VCaP (cell line): ENCODE measurements around the gene MLXIPL.
"Not testable (repeated sequence)": the region's sequence is repeated elsewhere in the genome, so short reads cannot be mapped to it uniquely, and the experiment has no call there.

ENCODE experiments used
- H3K27ac ChIP-seq: fragments of 450-650 bp; 2 replicates; pipeline ENCODE4 v1.5.1; 2017
- TF ChIP-seq, protein P1 (sequence below): fragments of 450-650 bp; conservative IDR thresholded peaks from 2 replicates; pipeline ENCODE4 v1.5.1; 2017; ENCODE audit warnings: mild to moderate bottlenecking, moderate library complexity

MLXIPL gene

GRCh38 chr7:73569042-73569608 is 55.2 kb downstream of the MLXIPL start:
- TF ChIP-seq, protein P1, sequence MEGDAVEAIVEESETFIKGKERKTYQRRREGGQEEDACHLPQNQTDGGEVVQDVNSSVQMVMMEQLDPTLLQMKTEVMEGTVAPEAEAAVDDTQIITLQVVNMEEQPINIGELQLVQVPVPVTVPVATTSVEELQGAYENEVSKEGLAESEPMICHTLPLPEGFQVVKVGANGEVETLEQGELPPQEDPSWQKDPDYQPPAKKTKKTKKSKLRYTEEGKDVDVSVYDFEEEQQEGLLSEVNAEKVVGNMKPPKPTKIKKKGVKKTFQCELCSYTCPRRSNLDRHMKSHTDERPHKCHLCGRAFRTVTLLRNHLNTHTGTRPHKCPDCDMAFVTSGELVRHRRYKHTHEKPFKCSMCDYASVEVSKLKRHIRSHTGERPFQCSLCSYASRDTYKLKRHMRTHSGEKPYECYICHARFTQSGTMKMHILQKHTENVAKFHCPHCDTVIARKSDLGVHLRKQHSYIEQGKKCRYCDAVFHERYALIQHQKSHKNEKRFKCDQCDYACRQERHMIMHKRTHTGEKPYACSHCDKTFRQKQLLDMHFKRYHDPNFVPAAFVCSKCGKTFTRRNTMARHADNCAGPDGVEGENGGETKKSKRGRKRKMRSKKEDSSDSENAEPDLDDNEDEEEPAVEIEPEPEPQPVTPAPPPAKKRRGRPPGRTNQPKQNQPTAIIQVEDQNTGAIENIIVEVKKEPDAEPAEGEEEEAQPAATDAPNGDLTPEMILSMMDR: no peak
- H3K27ac ChIP-seq: no peak overlapping the region

DNA sequence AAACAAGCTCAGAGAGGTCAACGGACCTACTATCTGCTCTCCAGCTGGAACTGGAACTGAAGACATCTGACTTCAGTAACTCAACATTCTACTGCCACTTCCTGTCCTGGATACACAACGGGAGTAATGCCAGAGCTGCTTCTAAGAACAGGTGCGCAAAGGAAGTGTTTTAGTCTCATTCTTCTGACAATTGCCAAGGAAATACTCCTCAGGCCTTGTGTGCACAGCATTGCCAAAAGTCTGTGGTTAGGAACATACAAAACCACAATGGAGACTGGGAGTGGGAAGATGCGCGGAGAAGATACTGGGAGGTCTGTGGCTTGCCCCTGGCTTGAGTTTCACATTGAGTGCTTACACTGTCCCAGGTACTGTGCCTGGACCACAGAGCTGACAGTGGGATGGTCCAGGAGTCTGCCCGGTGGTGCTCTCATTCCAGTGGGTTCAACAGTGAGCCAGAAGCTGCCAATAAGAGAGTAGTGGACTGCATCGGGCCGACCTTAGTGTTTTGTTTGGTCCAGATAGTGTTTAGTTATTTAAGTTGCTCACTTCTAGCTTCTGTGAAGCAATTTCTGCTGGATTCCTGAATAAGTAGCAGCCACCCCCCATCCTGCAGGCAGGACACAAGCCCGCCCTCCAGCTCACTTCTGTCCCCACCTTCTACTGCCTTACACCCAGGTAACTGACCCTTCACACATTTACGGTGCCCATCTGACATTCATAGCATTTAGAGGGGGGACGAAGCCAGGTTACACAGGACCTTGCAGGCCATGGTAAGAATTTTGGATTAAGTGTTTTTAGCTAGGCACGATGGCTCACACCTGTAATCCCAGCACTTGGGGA is 56.3 kb downstream of the MLXIPL start:
- TF ChIP-seq, protein P1: no peak
- peak overlapping the region; percentile 44 for H3K27ac ChIP-seq

DNA sequence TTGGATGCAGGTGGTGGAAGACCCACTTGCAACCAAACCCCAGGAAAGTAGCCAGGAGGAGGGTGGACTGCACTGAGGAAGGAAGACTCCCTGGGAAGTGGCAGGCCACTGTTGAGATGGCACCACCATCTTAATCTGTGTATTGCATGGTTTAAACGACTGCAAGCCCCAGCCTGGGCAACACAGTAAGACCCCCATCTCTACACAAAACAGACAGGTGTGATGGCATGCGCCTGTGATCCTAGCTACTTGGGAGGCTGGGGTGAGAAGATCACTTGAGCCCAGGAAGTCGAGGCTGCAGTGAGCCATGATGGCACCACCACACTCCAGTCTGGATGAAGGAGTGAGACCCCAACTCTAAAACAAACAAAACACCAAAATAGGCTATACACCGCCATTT is 57.2 kb downstream of the MLXIPL start:
- TF ChIP-seq, protein P1: no peak
- H3K27ac ChIP-seq: peak overlapping the region; percentile 44; the same call in 1 of the 2 replicates

- not testable (repeated sequence) for H3K27ac ChIP-seq
Observed at GRCh38 chr7:73566431-73566830, 57.9 kb downstream of the MLXIPL start.

GRCh38 chr7:73565675-73566340 is 58.5 kb downstream of the MLXIPL start:
- no peak overlapping the region for H3K27ac ChIP-seq
- TF ChIP-seq, protein P1: no peak

- TF ChIP-seq, protein P1: no peak
- H3K27ac ChIP-seq: no peak overlapping the region
Observed at GRCh38 chr7:73560109-73560835, 64.0 kb downstream of the MLXIPL start.

DNA sequence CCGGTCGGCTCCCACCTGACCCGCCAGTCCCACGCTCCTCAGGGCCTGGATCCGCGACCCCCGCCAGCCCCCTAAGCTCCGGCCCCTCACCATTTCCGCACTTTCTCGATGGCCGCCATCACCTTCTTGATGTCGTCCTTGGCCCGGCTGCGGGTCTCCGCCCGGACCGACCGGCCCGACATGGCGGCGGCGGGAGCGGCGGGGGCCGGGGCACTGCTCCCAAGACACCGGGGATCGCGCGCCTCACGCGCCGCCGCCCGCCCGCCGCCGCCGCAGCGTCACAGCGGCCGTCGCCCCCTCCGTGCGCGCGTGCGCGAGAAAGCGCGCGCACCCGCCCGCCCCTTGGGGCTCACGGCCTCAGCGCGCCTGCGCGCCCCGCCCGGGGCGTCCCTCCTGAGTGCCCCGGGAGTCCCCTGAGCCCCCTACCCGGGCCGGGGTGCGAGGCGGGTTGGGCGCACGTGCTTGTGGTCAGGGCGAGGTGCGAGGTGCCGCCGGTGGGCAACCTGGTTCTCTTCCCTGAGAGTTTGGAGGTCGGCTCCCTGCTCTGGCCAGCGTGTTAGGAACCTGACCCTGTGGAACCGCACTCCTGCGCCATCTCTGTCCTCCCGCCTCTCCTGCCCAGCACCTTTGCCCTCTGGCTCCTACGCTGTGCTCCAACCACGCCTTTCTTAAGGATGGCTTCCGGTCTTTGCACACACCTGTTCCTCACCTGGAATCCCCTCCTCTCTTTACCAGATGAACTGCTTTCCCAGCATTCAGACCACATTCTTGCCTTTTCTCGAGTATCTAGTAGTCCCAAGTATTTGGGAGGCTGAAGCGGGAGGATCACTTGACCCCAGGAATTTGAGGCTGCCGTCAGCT is 66.7 kb downstream of the MLXIPL start, which contains the start of gene BCL7B:
Gene BCL7B, minus strand, starts transcription at position 294 of the 861 bp plus-strand sequence. Its CDS starts 112 bp downstream, at position 182.
- TF ChIP-seq, protein P1: no peak

More for the DNA sequence above, 66.7 kb downstream of the MLXIPL start, which contains the start of gene BCL7B:
- peak within 1 kb of the TSS; percentile 99 for H3K27ac ChIP-seq
